ENCODE data around the gene LRTM1. TPM values are rescaled to one million over a fixed set of nuclear protein-coding genes. Genes with fewer than 3 reads are reported as not detected.

The LRTM1 gene
- total RNA-seq, 1 donor from 2014 or later: not detected

DNA sequence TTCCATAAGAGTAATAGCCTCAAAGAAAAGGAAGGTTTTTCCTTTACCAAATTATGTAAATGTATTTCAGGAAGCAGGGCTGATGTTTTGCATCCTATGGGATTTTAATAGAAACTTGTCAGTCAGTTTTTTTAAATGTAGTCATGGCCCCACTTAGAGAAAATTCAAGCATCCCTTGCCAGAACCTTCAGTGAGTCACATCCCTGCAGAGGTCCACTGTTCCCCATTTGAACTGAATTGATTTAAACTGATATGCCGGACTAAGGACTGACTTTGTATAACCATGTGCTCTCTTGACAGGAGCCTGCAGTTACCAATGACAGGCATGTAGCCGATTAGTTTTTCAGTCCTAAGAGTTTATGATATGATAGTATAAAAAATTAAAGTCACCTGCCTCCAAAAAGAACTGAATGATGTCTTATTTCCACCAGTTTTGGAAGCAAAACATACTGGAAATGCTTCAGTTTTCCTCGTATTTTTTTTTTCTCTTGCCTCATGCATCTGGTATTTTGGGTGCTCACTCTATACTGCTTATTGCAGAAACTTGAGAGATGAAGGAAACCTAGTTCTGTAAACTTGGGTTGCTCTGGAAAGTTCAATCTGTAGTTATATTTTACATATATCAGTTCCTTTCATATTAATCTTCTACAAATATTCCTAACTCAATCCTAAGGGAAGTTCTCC is 30.7 kb downstream of the LRTM1 start:
- H3K36me3 Mint-ChIP-seq: no peaks in the 10 kb centered on the region
- H3K27ac ChIP-seq: no peak overlapping the region
- H4K20me1 ChIP-seq (ENCODE audit: low read depth): no peaks in the 10 kb centered on the region
- H3F3A ChIP-seq (ENCODE audit: low read depth): no peaks in the 10 kb centered on the region
- no peaks in the 10 kb centered on the region for H3K36me3 ChIP-seq
- no peak overlapping the region for H2AFZ ChIP-seq (replicated peaks)
- H3K4me2 ChIP-seq: no peak overlapping the region
- TF ChIP-seq, protein P1, sequence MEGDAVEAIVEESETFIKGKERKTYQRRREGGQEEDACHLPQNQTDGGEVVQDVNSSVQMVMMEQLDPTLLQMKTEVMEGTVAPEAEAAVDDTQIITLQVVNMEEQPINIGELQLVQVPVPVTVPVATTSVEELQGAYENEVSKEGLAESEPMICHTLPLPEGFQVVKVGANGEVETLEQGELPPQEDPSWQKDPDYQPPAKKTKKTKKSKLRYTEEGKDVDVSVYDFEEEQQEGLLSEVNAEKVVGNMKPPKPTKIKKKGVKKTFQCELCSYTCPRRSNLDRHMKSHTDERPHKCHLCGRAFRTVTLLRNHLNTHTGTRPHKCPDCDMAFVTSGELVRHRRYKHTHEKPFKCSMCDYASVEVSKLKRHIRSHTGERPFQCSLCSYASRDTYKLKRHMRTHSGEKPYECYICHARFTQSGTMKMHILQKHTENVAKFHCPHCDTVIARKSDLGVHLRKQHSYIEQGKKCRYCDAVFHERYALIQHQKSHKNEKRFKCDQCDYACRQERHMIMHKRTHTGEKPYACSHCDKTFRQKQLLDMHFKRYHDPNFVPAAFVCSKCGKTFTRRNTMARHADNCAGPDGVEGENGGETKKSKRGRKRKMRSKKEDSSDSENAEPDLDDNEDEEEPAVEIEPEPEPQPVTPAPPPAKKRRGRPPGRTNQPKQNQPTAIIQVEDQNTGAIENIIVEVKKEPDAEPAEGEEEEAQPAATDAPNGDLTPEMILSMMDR (IDR thresholded peaks at IDR 0.05): no peak
- no peak for TF ChIP-seq EZH2 (IDR thresholded peaks at IDR 0.05)
- no peak for TF ChIP-seq EZH2phosphoT487 (IDR thresholded peaks at IDR 0.05)
- H3K4me3 Mint-ChIP-seq: no peak overlapping the region
- no peaks in the 10 kb centered on the region for H3K9me3 ChIP-seq (ENCODE audit: low read depth)
- H3K27me3 Mint-ChIP-seq (ENCODE audit: insufficient read depth, low read depth): peaks cover 5% of the 10 kb centered on the region
- peaks cover 9% of the 10 kb centered on the region for H3K4me1 Mint-ChIP-seq
- H3K9ac ChIP-seq: no peak overlapping the region
- H3K27me3 ChIP-seq: no peaks in the 10 kb centered on the region
- DNase-seq (ENCODE audit: low spot score): no peak
- H3K79me2 ChIP-seq (ENCODE audit: low read depth): no peaks in the 10 kb centered on the region
- H3K4me1 ChIP-seq: peaks cover 5% of the 10 kb centered on the region
- H3K9me3 Mint-ChIP-seq: no peaks in the 10 kb centered on the region
- H3K27ac Mint-ChIP-seq: no peak overlapping the region
- no peak overlapping the region for H3K4me3 ChIP-seq

DNA sequence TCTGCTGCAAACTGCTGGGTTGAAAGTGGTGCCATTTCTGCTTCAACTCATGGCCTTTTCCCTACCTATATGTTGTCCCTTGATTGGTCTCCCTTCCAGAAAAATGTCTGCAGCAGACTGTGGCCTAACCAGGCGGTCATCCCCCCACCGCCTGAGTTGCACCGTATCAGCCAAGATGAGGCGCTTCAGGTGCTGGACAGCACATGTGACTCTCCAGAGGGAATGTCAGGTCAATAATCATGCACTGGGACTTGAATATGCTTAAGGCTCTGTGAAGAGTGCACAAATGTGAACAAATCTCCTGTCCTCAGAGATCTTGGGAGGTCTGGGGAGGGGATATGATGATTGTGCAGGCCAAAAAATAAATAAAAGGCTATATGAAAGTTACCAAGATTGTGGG is 32.2 kb downstream of the LRTM1 start:
- H3K4me1 Mint-ChIP-seq: peaks cover 20% of the 10 kb centered on the region

GRCh38 chr3:54892168-54892567 is 35.7 kb downstream of the LRTM1 start:
- Histone ChIP-seq H3K27ac (no peak overlapping the region), H3K4me1 (no peaks in the 10 kb centered on the region), H2AFZ (replicated peaks) (no peak overlapping the region), H3K9me3 (ENCODE audit: low read depth) (no peaks in the 10 kb centered on the region), H3K4me3 (no peak overlapping the region), H3K27me3 (no peaks in the 10 kb centered on the region), H3F3A (ENCODE audit: low read depth) (no peaks in the 10 kb centered on the region), H3K4me2 (no peak overlapping the region), H3K36me3 (no peaks in the 10 kb centered on the region), H3K9ac (no peak overlapping the region), H4K20me1 (ENCODE audit: low read depth) (no peaks in the 10 kb centered on the region), H3K79me2 (ENCODE audit: low read depth) (no peaks in the 10 kb centered on the region)
- DNase-seq (ENCODE audit: low spot score): no peak
- Mint-ChIP-seq H3K9me3 (peaks cover 4% of the 10 kb centered on the region), H3K27ac (no peak overlapping the region), H3K36me3 (no peaks in the 10 kb centered on the region), H3K4me1 (peaks cover 16% of the 10 kb centered on the region), H3K4me3 (no peak overlapping the region), H3K27me3 (ENCODE audit: insufficient read depth, low read depth) (peaks cover 2% of the 10 kb centered on the region)
- TF ChIP-seq EZH2phosphoT487 (IDR thresholded peaks at IDR 0.05): no peak
- TF ChIP-seq, protein P1 (IDR thresholded peaks at IDR 0.05): no peak

More for the DNA sequence above, 32.2 kb downstream of the LRTM1 start:
- H3K36me3 Mint-ChIP-seq: no peaks in the 10 kb centered on the region
- Histone ChIP-seq H3K4me1 (peaks cover 5% of the 10 kb centered on the region), H3K79me2 (ENCODE audit: low read depth) (no peaks in the 10 kb centered on the region), H3K4me2 (no peak overlapping the region), H4K20me1 (ENCODE audit: low read depth) (no peaks in the 10 kb centered on the region), H3K27ac (no peak overlapping the region), H3F3A (ENCODE audit: low read depth) (no peaks in the 10 kb centered on the region), H3K4me3 (no peak overlapping the region), H3K9me3 (ENCODE audit: low read depth) (no peaks in the 10 kb centered on the region), H3K27me3 (no peaks in the 10 kb centered on the region), H2AFZ (replicated peaks) (no peak overlapping the region), H3K36me3 (no peaks in the 10 kb centered on the region), H3K9ac (no peak overlapping the region)
- no peak for DNase-seq (ENCODE audit: low spot score)
- peaks cover 2% of the 10 kb centered on the region for H3K9me3 Mint-ChIP-seq
- no peak overlapping the region for H3K4me3 Mint-ChIP-seq
- no peak for TF ChIP-seq EZH2phosphoT487 (IDR thresholded peaks at IDR 0.05)
- no peak for TF ChIP-seq EZH2 (IDR thresholded peaks at IDR 0.05)
- TF ChIP-seq, protein P1 (IDR thresholded peaks at IDR 0.05): no peak
- H3K27me3 Mint-ChIP-seq (ENCODE audit: insufficient read depth, low read depth): peaks cover 5% of the 10 kb centered on the region
- no peak overlapping the region for H3K27ac Mint-ChIP-seq

All from neural progenitor cell (in vitro differentiated cells).